Endothelial cell of umbilical vein (primary cell): ENCODE measurements around the gene FZR1. TPM values are rescaled to one million over a fixed set of nuclear protein-coding genes. Genes with fewer than 3 reads are reported as not detected.

Experiments used
- BruUV-seq: library from RNA; stranded (reverse); fragments of 400-500 nt; replicated peaks from 2 replicates; lab custom pipeline; 2021; lab: Mats Ljungman, UMichigan
- CTCF ChIA-PET: fragments of 300-600, 350-600 bp; sonication (Branson Sonifier 250); formaldehyde crosslinking; loops from one replicate; lab custom pipeline; 2021; ENCODE audit warnings: antibody characterized with exemption, inconsistent platforms; lab: Charles Lee
- POLR2A ChIA-PET: fragments of 300-600, 350-600 bp; sonication (Branson Sonifier 250); formaldehyde crosslinking; loops from one replicate; lab custom pipeline; 2021; ENCODE audit warnings: antibody characterized with exemption, inconsistent platforms; lab: Charles Lee
- DNase-seq: peaks from one replicate; pipeline ENCODE4 v3.0.0-alpha.2; 2011; ENCODE audit warnings: low read depth, low spot score
- FAIRE-seq: peaks from 2 replicates; lab custom pipeline; 2011; peaks lifted over from hg19 to GRCh38; lab: Jason Lieb, UNC
- H2AFZ ChIP-seq: 2 replicates; pipeline ENCODE4 v1.6.0; 2012; ENCODE audit warnings: low read depth, low read length, control low read depth, inconsistent platforms
- H3K27ac ChIP-seq: 2 replicates; pipeline ENCODE4 v1.5.1; 2011; ENCODE audit warnings: low read depth, mild to moderate bottlenecking, control low read depth, low read length, moderate library complexity; ENCODE audit not compliant: insufficient read depth
- H3K27me3 ChIP-seq, 2 experiments: 2 replicates each; pipeline versions ENCODE4 v1.6.0 to v1.6.1; 2011; ENCODE audit warnings: low read length in 2 of 2, mixed read lengths in 1 of 2; ENCODE audit not compliant: control insufficient read depth in 2 of 2, insufficient read depth in 2 of 2
- H3K36me3 ChIP-seq, 2 experiments: 2 replicates in 1 of 2; 3 replicates in 1 of 2; pipeline ENCODE4 v1.5.1; 2011; ENCODE audit warnings: low read length in 2 of 2, mild to moderate bottlenecking in 1 of 2, moderate library complexity in 1 of 2; ENCODE audit not compliant: control insufficient read depth in 2 of 2, insufficient read depth in 2 of 2; ENCODE audit errors: extremely low read depth in 1 of 2
- H3K4me1 ChIP-seq: 3 replicates; pipeline ENCODE4 v1.5.1; 2011; ENCODE audit warnings: mild to moderate bottlenecking, low read length; ENCODE audit not compliant: control insufficient read depth, insufficient read depth; ENCODE audit errors: extremely low read depth
- H3K4me2 ChIP-seq: 2 replicates; pipeline ENCODE4 v1.6.1; 2011; ENCODE audit warnings: low read length, control low read depth, mixed read lengths; ENCODE audit not compliant: insufficient read depth
- H3K4me3 ChIP-seq, 3 experiments: fragments of 200-600 bp in 1 of 3; sonication (generic), shearing (Covaris generic) in 1 of 3; replicated peaks in 1 of 3; 2 replicates each; pipeline ENCODE4 v1.5.1; 2011 to 2016; ENCODE audit warnings: control low read depth in 3 of 3, low read length in 3 of 3, mild to moderate bottlenecking in 2 of 3, inconsistent platforms in 1 of 3, low read depth in 1 of 3, moderate library complexity in 1 of 3; ENCODE audit not compliant: insufficient read depth in 1 of 3
- H3K79me2 ChIP-seq: 2 replicates; pipeline ENCODE4 v1.6.0; 2012; ENCODE audit warnings: low read length, inconsistent platforms; ENCODE audit not compliant: control insufficient read depth, insufficient read depth
- H3K9ac ChIP-seq: replicated peaks from 2 replicates; pipeline ENCODE3; 2011; ENCODE audit warnings: low read length, control low read depth; ENCODE audit not compliant: insufficient read depth; ENCODE audit errors: extremely low read depth
- H3K9me1 ChIP-seq: replicated peaks from 3 replicates; pipeline ENCODE4 v1.6.0; 2011; ENCODE audit warnings: mild to moderate bottlenecking, low read length; ENCODE audit not compliant: control insufficient read depth, insufficient read depth; ENCODE audit errors: extremely low read depth
- H3K9me3 ChIP-seq: replicated peaks from 2 replicates; pipeline ENCODE4 v1.5.1; 2012; ENCODE audit warnings: low read length, inconsistent platforms; ENCODE audit not compliant: control insufficient read depth, insufficient read depth
- H4K20me1 ChIP-seq: replicated peaks from 2 replicates; pipeline ENCODE3; 2011; ENCODE audit warnings: mild to moderate bottlenecking, low read length; ENCODE audit not compliant: control insufficient read depth, insufficient read depth; ENCODE audit errors: extremely low read depth
- FOS ChIP-seq: IDR thresholded peaks from 2 replicates; pipeline ENCODE4 v1.6.1; 2011; ENCODE audit warnings: mild to moderate bottlenecking, low read length, moderate library complexity, borderline replicate concordance; ENCODE audit not compliant: insufficient read depth
- JUN ChIP-seq: IDR thresholded peaks from 2 replicates; pipeline ENCODE4 v1.6.1; 2011; ENCODE audit warnings: borderline replicate concordance, low read depth; ENCODE audit not compliant: insufficient read length, insufficient read depth
- MAX ChIP-seq: IDR thresholded peaks from 2 replicates; pipeline ENCODE4 v1.6.1; 2011; ENCODE audit not compliant: insufficient read depth, insufficient read length
- POLR2AphosphoS5 ChIP-seq: IDR thresholded peaks from 2 replicates; pipeline ENCODE4 v1.6.1; 2012; ENCODE audit warnings: low read depth, mild to moderate bottlenecking, control low read depth, low read length, moderate library complexity; ENCODE audit not compliant: insufficient read depth
- dilution Hi-C: fragments of 300-500 bp; cut with MboI; formaldehyde crosslinking; loops from one replicate; pipeline ENCODE4 v1.15.0; 2019; ENCODE audit warnings: low sequenced_read_pairs; ENCODE audit not compliant: extremely low pct_ligation_motif_present
- intact Hi-C: fragments of 100-400 bp; cut with micrococcal nuclease; formaldehyde crosslinking; loops from one replicate; pipeline ENCODE4 v1.10.0; 2022
- polyA plus RNA-seq, 4 experiments: library from polyadenylated mRNA; depleted of rRNA in 3 of 4; stranded (reverse) in 3 of 4; unstranded in 1 of 4; fragments of >200 nt; gene quantifications; 2 replicates each; pipeline versions ENCODE4 v1.2.1 to v1.2.3, GENCODE V29; 2011 to 2012; ENCODE audit warnings: missing spikeins in 1 of 4
- total RNA-seq: library from RNA; stranded (reverse); gene quantifications from 2 replicates; pipeline ENCODE4 v1.2.3, GENCODE V29; 2021

FZR1 gene
- total and polyA plus RNA-seq, 2 donors (not counting 3 experiments of a cell fraction or from before 2014, with no cell fraction given), result 35.9 to 60.4 TPM

DNA sequence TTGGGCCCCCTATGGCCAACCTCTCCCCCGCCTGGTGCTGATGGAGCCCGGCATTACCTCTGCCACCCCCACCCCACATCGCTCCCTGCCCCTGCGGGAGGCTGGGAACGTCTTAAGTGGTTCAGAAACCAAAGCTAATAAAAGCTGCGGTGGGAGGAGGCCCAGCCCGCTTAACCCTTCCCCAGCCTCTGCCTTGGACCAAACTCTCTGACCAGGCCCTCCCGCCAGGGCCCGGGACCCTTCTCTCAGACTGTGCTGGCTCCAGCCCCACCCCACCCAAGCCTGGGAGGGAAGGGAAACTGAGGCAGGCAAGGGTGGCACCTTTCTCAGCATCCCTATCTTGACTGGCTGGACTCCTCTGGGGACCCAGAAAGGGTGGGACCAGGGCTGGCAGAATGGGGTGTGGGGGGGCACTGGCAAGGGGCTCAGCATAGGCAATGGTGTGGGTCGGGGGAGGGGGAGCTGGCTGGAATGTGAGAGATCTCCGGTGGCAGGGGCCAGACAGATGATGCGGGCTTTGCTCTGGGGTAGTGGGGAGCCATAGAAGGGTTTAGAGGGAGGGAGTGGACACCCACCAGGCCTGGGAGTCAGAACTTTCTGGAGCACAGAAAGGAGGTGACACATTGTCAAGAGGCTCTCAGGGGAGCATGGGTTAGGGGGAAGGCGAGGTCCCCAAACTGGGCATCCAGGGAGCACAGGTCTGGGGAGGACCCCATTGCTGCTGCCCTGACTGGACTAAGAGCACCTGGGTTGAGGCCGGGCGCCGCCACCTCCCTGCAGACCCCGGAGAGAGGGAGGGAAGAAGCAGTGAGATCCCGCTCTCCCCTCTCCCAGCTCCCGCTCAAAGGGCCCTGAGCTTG is 47.7 kb upstream of the FZR1 start:
- ChIA-PET POLR2A (no interaction called here), CTCF (interaction anchor here (0.7 to 1.8 kb wide), 9 partner anchors 11 to 153 kb away, joined by 3 to 7 read pairs (median 4); no protein-coding TSS in a partner anchor)
- Histone ChIP-seq H3K27me3 (no peaks in the 10 kb centered on the region), H3K79me2 (peaks cover 2% of the 10 kb centered on the region), H3K27ac (peak overlapping the region; percentile 82), H2AFZ (no peak overlapping the region), H3K9me3 (no peaks in the 10 kb centered on the region), H3K4me3 (no peak overlapping the region), H3K4me1 (peaks cover 26% of the 10 kb centered on the region), H3K9me1 (no peaks in the 10 kb centered on the region), H3K9ac (peak overlapping the region; percentile 64), H4K20me1 (no peaks in the 10 kb centered on the region), H3K36me3 (peaks cover 0 to 23% of the 10 kb centered on the region in 2 experiments), H3K4me2 (peak overlapping the region; percentile 2)
- FAIRE-seq (no peak), DNase-seq (no peak)
- intact Hi-C loops, result loop anchor here (1.0 to 2.0 kb wide), 3 partner anchors 7 to 92 kb away; partner anchors contain the start of gene NFIC
- TF ChIP-seq POLR2AphosphoS5 (peak; percentile 45), JUN (no peak)
- dilution Hi-C loops, result no loop called here
- BruUV-seq, result TSS peak; percentile 89

- dilution Hi-C loops, result no loop called here
- no peaks in the 10 kb centered on the region for H3K9me3 ChIP-seq
- no peaks in the 10 kb centered on the region for H3K79me2 ChIP-seq
- no peaks in the 10 kb centered on the region for H3K9me1 ChIP-seq
- no peaks in the 10 kb centered on the region for H4K20me1 ChIP-seq
- H3K4me2 ChIP-seq, result peak overlapping the region; percentile 2
- intact Hi-C loops, result loop anchor here (1.0 to 2.0 kb wide), 3 partner anchors 8 to 92 kb away; partner anchors contain the start of gene NFIC
- peak overlapping the region in 1 of 3 experiments; percentile 12 for H3K4me3 ChIP-seq
- DNase-seq (peak; percentile 96), FAIRE-seq (peak; percentile 98)
- POLR2A ChIA-PET, result interaction anchor here (0.7 kb wide), 1 partner anchor 237 kb away, joined by 3 read pairs; no protein-coding TSS in a partner anchor
- peaks cover 26% of the 10 kb centered on the region for H3K4me1 ChIP-seq
- no peaks in the 10 kb centered on the region for H3K27me3 ChIP-seq
- TF ChIP-seq POLR2AphosphoS5, result peak; percentile 12
- TF ChIP-seq MAX, result peak; percentile 44
- no peak for TF ChIP-seq FOS
- BruUV-seq, result no TSS peak
- H3K27ac ChIP-seq, result peak overlapping the region; percentile 82
- CTCF ChIA-PET, result interaction anchor here (0.7 to 1.8 kb wide), 9 partner anchors 10 to 154 kb away, joined by 3 to 7 read pairs (median 4); no protein-coding TSS in a partner anchor
- peak overlapping the region; percentile 67 for H3K9ac ChIP-seq
- H2AFZ ChIP-seq, result no peak overlapping the region
- H3K36me3 ChIP-seq, result peaks cover 0 to 19% of the 10 kb centered on the region in 2 experiments
Measured at GRCh38 chr19:3459089-3459881, 46.8 kb upstream of the FZR1 start.
